Panc1 (cell line): ENCODE results near the gene TRDMT1. TPM values are rescaled to one million over a fixed set of nuclear protein-coding genes. Genes with fewer than 3 reads are reported as not detected.

Source experiments
- ATAC-seq: fragments of 200-7000 bp; cut with Tn5 transposase; 2 replicates; pipeline ENCODE4 v1.9.1; 2020; ENCODE audit warnings: mild to moderate bottlenecking, moderate library complexity
- BruUV-seq: library from RNA; stranded (reverse); fragments of 400-500 nt; replicated peaks from 2 replicates; lab custom pipeline; 2021; lab: Mats Ljungman, UMichigan
- CTCF ChIA-PET: fragments of 300-600 bp; sonication (Branson Sonifier 250); formaldehyde crosslinking; loops from one replicate; lab custom pipeline; 2022; ENCODE audit warnings: antibody characterized with exemption; lab: Charles Lee
- POLR2A ChIA-PET: fragments of 300-600 bp; sonication (Branson Sonifier 250); formaldehyde crosslinking; loops from one replicate; lab custom pipeline; 2022; ENCODE audit warnings: antibody characterized with exemption; lab: Charles Lee
- DNase-seq: peaks from one replicate; pipeline ENCODE4 v3.0.0-alpha.2; 2010; ENCODE audit warnings: low read depth, low spot score
- H3K27ac ChIP-seq: 2 replicates; pipeline ENCODE4 v1.5.1; 2011; ENCODE audit warnings: mild to moderate bottlenecking, low read length, inconsistent platforms
- H3K27me3 ChIP-seq: fragments of 200-500 bp; sonication (Bioruptor generic); 2 replicates; pipeline ENCODE4 v1.6.0; 2014; ENCODE audit warnings: low read length, inconsistent platforms; ENCODE audit not compliant: control insufficient read depth, insufficient read depth
- H3K36me3 ChIP-seq: fragments of 200-500 bp; sonication (Bioruptor generic); 2 replicates; pipeline ENCODE4 v1.5.1; 2014; ENCODE audit warnings: inconsistent platforms, mild to moderate bottlenecking, low read length, moderate library complexity; ENCODE audit not compliant: control insufficient read depth, insufficient read depth
- H3K4me1 ChIP-seq: 2 replicates; pipeline ENCODE4 v1.5.1; 2011; ENCODE audit warnings: inconsistent platforms, mild to moderate bottlenecking, low read length, moderate library complexity; ENCODE audit not compliant: control insufficient read depth, insufficient read depth
- H3K4me3 ChIP-seq, 2 experiments: 2 replicates each; pipeline ENCODE4 v1.5.1; 2011 to 2012; ENCODE audit warnings: low read depth in 2 of 2, low read length in 2 of 2, mild to moderate bottlenecking in 2 of 2, inconsistent platforms in 1 of 2, moderate library complexity in 1 of 2
- H3K9me3 ChIP-seq: fragments of 200-500 bp; sonication (Bioruptor generic); 2 replicates; pipeline ENCODE4 v1.5.1; 2014; ENCODE audit warnings: low read depth, mild to moderate bottlenecking, inconsistent platforms, low read length, moderate library complexity; ENCODE audit not compliant: control insufficient read depth, insufficient read depth
- POLR2AphosphoS5 ChIP-seq: IDR thresholded peaks from 2 replicates; pipeline ENCODE4 v1.6.1; 2012; ENCODE audit warnings: mild to moderate bottlenecking, low read depth, low read length, moderate library complexity
- REST ChIP-seq, 2 experiments: IDR thresholded peaks; 2 replicates each; pipeline ENCODE4 v1.6.1; 2011 to 2012; ENCODE audit warnings: low read depth in 2 of 2, control low read depth in 1 of 2, low read length in 1 of 2, mild to moderate bottlenecking in 1 of 2, moderate library complexity in 1 of 2; ENCODE audit not compliant: insufficient read depth in 1 of 2
- SIN3A ChIP-seq: IDR thresholded peaks from 2 replicates; pipeline ENCODE4 v1.6.1; 2012; ENCODE audit warnings: low read depth, mild to moderate bottlenecking, low read length, moderate library complexity, borderline replicate concordance; ENCODE audit not compliant: insufficient read depth
- TCF7L2 ChIP-seq: IDR thresholded peaks from 2 replicates; pipeline ENCODE4 v1.6.1; 2011; ENCODE audit warnings: mild to moderate bottlenecking, low read depth, low read length, inconsistent platforms
- in situ Hi-C: cut with HindIII; loops from 2 replicates; pipeline ENCODE4 v1.10.0; 2016; ENCODE audit warnings: low sequenced_read_pairs, low pct_unique_long_range_greater_than_20kb
- intact Hi-C: fragments of 100-400 bp; cut with micrococcal nuclease; formaldehyde crosslinking; loops from one replicate; pipeline ENCODE4 v1.10.0; 2022; ENCODE audit not compliant: unreplicated experiment
- total RNA-seq: library from RNA; stranded (reverse); gene quantifications from one replicate; pipeline ENCODE4 v1.2.1, GENCODE V29; 2021; ENCODE audit not compliant: unreplicated experiment
- TF ChIP-seq, protein P1 (sequence below): fragments of 450-650 bp; IDR thresholded peaks from 2 replicates; pipeline ENCODE4 v1.5.1; 2017; ENCODE audit warnings: mild to moderate bottlenecking

Gene TRDMT1
- total RNA-seq, 1 experiment from 2014 or later: 7.6 TPM

DNA sequence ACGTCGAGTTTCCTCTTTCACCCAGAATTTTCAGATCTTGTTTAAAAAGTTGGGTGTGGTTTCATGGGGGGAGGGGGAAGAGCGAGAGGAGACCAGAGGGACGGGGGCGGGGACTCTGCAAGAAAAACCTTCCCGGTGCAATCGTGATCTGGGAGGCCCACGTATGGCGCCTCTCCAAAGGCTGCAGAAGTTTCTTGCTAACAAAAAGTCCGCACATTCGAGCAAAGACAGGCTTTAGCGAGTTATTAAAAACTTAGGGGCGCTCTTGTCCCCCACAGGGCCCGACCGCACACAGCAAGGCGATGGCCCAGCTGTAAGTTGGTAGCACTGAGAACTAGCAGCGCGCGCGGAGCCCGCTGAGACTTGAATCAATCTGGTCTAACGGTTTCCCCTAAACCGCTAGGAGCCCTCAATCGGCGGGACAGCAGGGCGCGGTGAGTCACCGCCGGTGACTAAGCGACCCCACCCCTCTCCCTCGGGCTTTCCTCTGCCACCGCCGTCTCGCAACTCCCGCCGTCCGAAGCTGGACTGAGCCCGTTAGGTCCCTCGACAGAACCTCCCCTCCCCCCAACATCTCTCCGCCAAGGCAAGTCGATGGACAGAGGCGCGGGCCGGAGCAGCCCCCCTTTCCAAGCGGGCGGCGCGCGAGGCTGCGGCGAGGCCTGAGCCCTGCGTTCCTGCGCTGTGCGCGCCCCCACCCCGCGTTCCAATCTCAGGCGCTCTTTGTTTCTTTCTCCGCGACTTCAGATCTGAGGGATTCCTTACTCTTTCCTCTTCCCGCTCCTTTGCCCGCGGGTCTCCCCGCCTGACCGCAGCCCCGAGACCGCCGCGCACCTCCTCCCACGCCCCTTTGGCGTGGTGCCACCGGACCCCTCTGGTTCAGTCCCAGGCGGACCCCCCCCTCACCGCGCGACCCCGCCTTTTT is 26.9 kb upstream of the TRDMT1 start, which contains the start of gene VIM:
Gene VIM (plus strand): TSS at position 151 of the 925 bp plus-strand sequence. CDS start 1,182 bp downstream, outside the sequence.
- peak; percentile 75 for ATAC-seq
- Histone ChIP-seq H3K9me3 (no peaks in the 10 kb centered on the region; the same call in 1 of the 2 replicates), H3K27me3 (no peaks in the 10 kb centered on the region), H3K4me3 (peak within 1 kb of the TSS; percentile 64 to 88), H3K27ac (peak within 1 kb of the TSS; percentile 96), H3K36me3 (peaks cover 20% of the 10 kb centered on the region), H3K4me1 (peaks cover 26% of the 10 kb centered on the region)
- TF ChIP-seq TCF7L2 (peak; percentile 63), REST (IDR thresholded peaks at IDR 0.05; ENCODE audit: insufficient read depth in 1 of 2, low read depth in 2 of 2, low read length in 1 of 2) (no peak), POLR2AphosphoS5 (peak; percentile 92), SIN3A (peak; percentile 53; the same call in 1 of the 2 replicates)
- TF ChIP-seq, protein P1, sequence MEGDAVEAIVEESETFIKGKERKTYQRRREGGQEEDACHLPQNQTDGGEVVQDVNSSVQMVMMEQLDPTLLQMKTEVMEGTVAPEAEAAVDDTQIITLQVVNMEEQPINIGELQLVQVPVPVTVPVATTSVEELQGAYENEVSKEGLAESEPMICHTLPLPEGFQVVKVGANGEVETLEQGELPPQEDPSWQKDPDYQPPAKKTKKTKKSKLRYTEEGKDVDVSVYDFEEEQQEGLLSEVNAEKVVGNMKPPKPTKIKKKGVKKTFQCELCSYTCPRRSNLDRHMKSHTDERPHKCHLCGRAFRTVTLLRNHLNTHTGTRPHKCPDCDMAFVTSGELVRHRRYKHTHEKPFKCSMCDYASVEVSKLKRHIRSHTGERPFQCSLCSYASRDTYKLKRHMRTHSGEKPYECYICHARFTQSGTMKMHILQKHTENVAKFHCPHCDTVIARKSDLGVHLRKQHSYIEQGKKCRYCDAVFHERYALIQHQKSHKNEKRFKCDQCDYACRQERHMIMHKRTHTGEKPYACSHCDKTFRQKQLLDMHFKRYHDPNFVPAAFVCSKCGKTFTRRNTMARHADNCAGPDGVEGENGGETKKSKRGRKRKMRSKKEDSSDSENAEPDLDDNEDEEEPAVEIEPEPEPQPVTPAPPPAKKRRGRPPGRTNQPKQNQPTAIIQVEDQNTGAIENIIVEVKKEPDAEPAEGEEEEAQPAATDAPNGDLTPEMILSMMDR: no peak
- BruUV-seq: no TSS peak
- DNase-seq: no peak
- intact Hi-C loops: loop anchor here (10.0 kb wide), 1 partner anchor 164 kb away; no protein-coding TSS in a partner anchor
- ChIA-PET POLR2A (interaction anchor here (0.6 to 1.7 kb wide), 10 partner anchors 13 to 1384 kb away, joined by 3 to 12 read pairs (median 4); no protein-coding TSS in a partner anchor), CTCF (no interaction called here)
- in situ Hi-C loops: no loop called here

DNA sequence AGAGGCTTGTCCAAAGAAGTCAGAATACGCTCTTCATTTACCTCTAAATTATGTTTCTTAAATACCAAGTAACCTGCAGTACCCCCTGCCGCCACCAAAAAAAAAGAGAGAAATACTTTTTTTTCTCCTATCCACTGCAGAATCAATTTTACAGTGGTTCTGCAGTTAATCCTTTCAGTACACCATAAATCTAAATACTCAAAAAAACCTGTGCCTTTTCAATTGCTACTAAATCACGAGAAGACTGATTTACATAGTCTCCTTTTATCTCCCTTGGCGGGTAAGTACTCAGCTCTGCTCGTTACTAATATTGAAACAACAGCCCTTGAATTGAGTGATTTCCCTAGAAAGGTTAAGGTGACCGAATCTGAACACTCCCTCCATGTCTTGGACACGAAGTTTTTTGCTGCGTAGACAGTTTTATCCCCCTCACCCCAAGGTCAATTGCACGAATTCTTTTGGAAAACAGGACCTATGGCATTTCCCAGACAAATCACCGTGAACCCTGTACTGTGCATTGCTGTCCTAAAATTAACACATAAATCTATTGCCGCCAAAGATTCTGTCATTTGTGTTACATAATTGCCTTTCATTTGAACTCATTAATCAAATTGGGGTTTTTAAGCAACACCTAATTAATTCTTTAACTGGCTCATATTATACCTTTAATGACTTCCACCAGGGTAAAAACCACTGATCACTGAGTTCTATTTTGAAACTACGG is 26.1 kb upstream of the TRDMT1 start:
- no peak for DNase-seq
- TSS peak; percentile 87 for BruUV-seq

More for the DNA sequence above, 26.1 kb upstream of the TRDMT1 start:
- TF ChIP-seq POLR2AphosphoS5 (no peak), TCF7L2 (no peak), REST (IDR thresholded peaks at IDR 0.05; ENCODE audit: insufficient read depth in 1 of 2, low read depth in 2 of 2, low read length in 1 of 2) (no peak)
- TF ChIP-seq, protein P1: peak; percentile 32; the same call in 1 of the 2 replicates
- POLR2A ChIA-PET: interaction anchor here (0.7 to 1.7 kb wide), 3 partner anchors 11 to 28 kb away, joined by 3 to 7 read pairs (median 5); no protein-coding TSS in a partner anchor
- H3K27ac ChIP-seq: peak overlapping the region; percentile 96
- CTCF ChIA-PET: no interaction called here
- no peak for ATAC-seq
- H3K27me3 ChIP-seq: no peaks in the 10 kb centered on the region
- H3K4me1 ChIP-seq: peaks cover 26% of the 10 kb centered on the region
- in situ Hi-C loops (no loop called here), intact Hi-C loops (loop anchor here (10.0 kb wide), 1 partner anchor 163 kb away; no protein-coding TSS in a partner anchor)
- peaks cover 16% of the 10 kb centered on the region for H3K36me3 ChIP-seq
- H3K4me3 ChIP-seq: peak overlapping the region; percentile 64 to 88
- no peaks in the 10 kb centered on the region; the same call in 1 of the 2 replicates for H3K9me3 ChIP-seq
